ENCODE data around the gene CEP250.
A peak's percentile ranks its signal among the peaks of the same experiment; 100 is the strongest.
"Not testable (repeated sequence)": the region's sequence is repeated elsewhere in the genome, so short reads cannot be mapped to it uniquely, and the experiment has no call there.

The CEP250 gene

GRCh38 chr20:35453647-35454046, 1.8 kb upstream of the CEP250 start:
- DNase-seq, result no peak

GRCh38 chr20:35456700-35457099, 1.3 kb downstream of the CEP250 start:
- DNase-seq, result not testable (repeated sequence)

DNA sequence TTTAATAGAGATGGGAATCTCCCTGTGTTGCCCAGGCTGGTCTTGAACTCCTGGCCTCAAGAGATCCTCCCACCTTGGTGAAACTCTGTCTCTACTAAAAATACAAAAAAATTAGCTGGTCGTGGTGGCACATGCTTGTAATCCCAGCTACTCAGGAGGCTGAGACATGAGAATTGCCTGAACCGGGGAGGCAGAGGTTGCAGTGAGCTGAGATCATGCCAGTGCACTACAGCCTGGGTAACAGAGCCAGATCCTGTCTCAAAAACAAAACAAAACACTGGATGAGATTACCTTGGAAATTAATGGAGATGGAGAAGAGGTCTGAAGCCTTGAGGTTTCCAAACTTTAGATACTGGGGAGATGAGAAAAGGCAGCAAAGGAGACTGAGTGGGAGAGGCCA, 2.1 kb downstream of the CEP250 start:
- DNase-seq, result not testable (repeated sequence)

DNA sequence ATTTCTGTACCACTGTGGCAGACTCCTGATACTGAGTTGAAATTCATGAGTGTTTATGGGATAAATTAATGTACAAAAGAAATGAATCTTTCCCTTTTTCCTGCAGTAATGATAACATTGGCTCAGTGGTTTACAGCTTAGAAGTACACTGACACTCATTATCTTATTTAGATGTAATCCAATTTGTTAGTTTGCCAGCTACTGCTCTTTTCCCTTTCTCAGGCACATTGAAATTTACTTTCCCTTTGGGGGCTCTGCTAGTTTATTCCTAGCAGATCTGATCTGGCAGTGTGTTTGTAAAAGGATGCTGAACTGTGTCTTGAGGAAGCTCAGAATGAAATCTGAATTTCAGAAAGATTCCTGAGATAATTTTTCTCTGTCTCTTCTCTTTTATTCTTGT, 3.0 kb downstream of the CEP250 start:
- no peak for DNase-seq

DNA sequence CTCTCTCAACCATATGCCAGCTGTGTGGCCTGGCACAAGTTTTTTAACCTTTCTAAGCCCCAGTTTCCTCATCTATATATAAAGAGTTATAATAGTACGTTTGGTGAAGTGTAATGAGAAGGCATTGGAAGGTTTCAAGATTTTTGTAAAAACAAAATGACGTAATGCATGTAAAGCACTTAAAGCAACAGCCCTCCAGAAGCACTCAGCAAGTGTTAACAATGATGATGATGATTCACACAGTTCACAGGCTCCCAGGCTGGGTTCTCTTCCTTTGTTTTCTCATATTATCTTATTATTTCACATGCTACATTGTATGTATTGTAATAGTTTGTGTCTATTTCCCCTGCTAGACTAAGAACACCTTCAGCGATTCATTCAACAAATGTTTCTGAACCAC, 6.2 kb downstream of the CEP250 start:
- DNase-seq, result no peak

DNA sequence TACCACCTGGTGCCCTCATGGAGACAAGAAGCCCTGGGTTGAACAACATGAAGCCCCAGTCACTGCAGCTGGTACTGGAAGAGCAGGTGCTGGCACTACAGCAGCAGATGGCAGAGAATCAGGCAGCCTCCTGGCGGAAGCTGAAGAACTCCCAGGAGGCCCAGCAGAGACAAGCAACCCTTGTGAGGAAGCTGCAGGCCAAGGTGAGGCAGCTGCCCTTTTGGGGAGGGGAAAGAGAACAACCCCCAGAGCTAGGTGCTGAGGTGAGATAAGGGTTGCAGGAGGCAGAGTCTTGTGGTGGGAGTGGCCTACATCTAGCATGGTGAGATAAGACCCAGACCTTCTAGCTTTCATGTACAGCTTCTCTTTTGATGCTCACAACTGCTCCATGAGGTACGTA, 7.0 kb downstream of the CEP250 start:
- no peak for DNase-seq

DNA sequence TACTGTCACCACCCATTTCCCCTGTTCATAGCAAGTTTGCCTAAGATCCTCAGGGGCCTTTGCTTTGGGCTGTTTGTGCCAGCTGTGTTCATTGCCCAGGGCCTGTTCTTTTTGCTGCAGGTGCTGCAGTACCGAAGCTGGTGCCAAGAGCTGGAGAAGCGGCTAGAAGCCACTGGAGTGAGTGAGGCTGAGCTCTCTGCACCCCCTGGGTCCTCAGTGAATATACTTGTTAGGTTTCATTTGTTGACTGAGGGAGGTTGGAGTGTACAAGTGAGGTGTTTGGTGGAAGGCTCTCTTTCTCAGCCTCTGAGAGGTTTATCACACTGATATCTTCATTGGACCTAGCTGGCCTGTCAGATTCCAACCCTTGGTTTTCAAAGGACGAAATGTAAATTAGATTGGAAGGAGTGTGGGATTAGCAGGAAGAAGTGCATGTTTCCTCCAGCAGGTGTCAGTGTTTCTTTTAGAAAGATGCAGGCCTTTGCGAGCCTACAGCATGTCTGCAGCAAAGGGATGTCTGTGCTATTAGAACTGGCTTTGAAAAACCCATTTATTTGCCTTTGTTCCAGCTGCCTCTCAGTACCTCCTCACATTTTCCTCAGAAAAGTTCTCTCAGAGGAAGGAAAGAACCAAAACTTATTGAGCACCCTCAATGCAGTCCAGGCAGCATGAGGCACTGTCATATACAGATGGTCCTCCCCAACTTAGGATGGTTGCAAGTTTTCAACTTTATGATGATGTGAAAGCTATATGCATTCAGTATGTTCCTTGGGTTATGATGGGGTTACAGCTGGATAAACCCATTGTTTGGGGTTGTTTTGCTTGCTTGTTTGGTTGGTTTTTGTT, 8.3 kb downstream of the CEP250 start:
- peak; percentile 71 for DNase-seq

DNA sequence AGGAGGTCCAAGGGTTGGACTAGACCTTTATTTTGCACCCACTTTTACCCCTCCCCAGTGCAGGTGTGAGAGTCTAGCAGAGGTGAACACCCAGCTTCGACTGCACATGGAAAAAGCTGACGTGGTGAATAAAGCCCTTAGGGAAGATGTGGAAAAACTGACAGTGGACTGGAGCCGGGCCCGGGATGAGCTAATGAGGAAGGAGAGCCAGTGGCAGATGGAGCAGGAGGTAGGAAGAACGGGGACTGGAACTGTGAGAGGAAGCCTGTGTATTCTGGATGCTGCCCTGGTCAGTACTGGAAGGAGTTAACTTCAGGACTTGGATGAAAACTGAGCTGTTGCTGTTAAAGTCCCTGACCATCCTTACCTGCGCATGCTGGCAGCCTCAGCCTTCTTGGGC, 10.6 kb downstream of the CEP250 start:
- DNase-seq, result no peak

GRCh38 chr20:35466856-35467255, 11.5 kb downstream of the CEP250 start:
- DNase-seq, result no peak

DNA sequence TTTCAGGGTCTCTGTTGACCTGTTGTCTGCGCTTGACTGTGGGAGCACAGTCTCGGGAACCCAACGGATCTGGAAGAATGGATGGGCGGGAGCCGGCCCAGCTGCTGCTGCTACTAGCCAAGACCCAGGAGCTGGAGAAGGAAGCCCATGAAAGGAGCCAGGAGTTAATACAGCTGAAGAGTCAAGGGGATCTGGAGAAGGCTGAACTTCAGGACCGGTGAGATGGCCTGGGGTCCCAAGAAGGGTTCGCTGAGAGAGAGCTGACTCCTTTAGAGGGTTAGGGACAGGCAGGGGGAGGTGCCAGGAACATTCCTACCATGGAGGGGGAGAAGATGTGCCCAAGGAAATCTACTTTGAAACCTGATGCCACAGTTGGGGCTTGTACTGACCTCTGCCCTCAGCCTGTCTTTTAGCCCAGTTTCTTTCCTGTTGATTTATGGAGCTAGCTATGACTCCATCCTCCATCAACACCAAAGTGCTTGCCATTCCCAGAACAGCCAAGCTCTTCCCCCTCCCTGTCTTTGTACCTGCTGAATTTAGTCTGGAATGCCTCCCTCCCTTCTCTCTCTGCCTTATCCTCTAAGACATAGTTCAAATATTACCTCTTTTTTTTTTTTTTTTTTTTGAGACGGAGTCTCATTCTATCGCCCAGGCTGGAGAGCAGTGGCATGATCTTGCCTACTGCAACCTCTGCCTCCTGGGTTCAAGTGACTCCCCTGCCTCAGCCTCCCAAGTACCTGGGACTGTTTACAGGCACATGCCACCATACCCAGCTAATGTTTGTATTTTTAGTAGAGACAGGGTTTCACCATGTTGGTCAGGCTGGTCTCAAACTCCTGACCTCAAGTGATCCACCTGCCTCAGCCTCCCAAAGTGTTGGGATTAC, 12.2 kb downstream of the CEP250 start:
- DNase-seq, result no peak

DNA sequence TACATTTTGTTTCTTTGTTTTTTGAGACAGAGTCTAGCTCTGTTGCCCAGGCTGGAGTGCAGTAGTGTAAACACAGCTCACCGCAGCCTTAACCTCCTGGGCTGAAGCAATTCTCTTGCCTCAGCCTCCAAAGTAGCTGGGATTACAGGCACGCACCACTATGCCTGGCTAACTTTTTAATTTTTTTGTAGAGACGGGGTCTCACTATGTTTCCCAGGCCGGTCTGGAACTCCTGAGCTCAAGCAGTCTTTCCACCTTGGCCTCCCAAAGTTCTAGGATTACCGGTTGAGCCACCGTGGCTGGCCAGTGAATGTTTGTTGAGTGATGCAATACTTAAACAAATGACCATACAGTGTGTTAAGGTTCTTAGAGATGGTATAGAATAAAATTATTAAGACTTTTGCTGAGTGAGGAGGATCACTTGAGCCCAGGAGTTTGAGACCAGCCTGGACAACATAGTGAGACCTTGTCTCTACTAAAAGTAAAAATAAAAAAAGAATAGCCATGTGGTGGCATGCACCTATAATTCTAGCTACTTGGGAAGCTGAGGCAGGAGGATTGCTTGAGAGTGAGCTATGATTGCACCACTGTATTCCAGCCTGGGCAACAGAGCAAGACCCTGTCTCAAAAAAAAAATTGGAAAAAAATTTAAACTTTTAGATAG, 13.4 kb downstream of the CEP250 start:
- no peak for DNase-seq

DNA sequence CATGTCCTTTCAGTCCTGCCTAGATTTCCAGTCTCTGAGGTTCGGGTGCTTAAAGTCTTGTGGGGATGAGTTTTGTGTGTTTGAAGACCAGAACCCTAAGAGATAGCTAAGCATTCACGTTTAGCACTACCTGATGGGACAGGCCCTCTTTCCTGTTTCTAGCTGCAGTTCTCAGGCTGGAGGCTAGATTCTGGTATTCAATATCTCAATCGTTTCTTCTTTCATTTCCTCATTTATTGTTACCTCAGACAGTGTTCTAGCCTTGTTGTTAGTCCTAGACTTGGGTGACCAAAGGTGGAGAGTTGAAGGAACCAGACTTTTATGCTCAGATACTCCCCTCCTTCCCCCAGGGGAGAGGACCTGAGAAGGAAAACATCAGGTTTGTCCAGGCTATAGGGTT, 16.8 kb downstream of the CEP250 start:
- DNase-seq, result no peak

GRCh38 chr20:35473684-35474083, 18.3 kb downstream of the CEP250 start:
- no peak for DNase-seq

DNA sequence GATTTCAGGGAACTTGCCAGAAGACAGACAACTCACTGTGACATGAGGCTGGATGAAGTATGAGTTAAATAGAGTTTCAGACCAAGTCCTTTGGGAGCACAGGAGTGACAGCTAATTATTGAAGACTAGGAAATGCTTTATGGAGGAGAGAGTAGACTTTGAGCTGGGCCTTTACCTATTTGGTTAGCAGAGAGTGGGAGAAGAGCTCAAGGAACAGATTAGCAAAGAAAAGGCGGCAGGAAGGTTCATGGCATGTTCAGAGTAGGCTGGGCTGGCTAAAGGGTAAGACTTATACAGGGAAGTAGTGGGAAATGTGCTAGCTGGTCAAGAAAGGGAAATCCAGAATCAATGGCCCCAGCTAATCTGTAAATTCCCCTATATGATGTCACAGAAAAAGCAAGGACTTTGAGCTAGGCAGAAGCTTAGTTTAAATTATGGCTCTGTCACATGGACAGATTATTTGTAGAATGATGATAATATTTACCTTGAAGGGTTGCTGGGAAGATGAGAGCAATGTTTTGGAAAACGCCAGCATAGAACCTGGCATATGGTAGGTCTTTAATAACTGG, 19.0 kb downstream of the CEP250 start:
- DNase-seq, result no peak

- DNase-seq, result no peak
Measured at GRCh38 chr20:35476288-35476687, 20.9 kb downstream of the CEP250 start.

DNA sequence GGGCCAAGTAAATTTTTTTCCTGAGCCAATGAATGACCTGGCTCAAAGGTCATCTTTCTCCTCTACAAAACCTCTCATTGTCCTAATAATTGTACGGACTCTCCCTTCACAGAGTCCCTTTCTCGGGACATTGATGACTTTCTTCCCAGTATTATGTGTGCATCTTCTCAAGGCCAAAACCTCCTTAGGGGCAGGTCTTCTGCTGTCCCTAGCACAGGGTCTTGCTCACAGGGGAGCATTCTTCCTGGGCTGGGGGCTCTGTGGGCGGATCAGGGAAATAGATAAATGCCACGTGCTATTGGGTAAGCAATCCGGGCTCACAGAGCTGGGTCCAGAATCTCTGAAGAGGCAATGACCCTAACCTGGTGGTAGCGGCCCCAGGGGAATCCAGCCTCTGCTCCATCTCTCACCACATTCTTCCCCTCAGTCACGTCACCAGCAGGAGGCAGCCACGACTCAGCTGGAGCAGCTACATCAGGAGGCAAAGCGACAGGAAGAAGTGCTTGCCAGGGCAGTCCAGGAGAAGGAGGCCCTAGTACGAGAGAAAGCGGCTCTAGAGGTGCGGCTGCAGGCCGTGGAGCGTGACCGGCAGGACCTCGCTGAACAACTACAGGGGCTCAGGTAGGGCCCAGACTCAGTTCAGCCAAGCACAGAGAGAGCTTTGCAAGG, 23.5 kb downstream of the CEP250 start:
- DNase-seq, result no peak

GRCh38 chr20:35479798-35480197, 24.4 kb downstream of the CEP250 start:
- no peak for DNase-seq

DNA sequence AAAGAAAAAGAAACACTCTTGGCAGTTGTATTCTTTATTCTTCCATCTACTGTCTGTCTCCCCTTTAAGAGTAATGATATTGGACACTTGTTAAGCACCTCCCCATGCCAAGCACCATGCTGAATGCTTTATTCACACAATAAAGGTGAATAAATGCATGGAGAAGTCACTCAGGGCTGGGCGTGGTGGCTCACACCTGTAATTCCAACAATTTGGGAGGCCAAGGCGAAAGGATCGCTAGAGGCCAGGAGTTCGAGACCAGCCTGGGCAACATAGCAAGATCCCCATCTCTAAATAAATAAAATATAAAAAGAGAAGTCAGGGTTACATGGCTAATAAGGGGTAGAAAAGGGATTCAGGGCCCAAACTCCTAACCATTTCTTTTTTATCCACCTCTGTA, 32.1 kb downstream of the CEP250 start:
- DNase-seq, result no peak

- DNase-seq, result peak; percentile 13
Measured at GRCh38 chr20:35489717-35490116, 34.3 kb downstream of the CEP250 start.

GRCh38 chr20:35490736-35491181, 35.4 kb downstream of the CEP250 start:
- peak; percentile 75 for DNase-seq

DNA sequence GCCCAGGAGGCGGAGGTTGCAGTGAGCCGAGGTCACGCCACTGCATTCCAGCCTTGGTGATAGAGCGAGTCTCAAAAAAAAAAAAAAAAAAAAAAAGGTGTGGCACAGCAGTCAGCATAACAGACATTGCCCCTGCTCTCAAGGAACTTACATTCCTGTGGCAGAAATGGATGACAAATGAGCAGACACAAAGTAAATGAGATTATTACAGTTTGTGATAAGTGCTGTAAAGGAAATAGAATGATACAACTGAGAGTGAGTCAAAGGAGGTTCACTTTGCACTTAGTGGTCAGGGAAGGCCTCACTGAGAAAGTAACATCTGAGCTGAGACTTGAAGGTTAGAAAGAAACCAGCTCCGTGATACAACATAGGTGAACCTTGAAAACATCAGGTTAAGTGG, 36.4 kb downstream of the CEP250 start:
- no peak for DNase-seq

- no peak for DNase-seq
Measured at GRCh38 chr20:35492352-35492751, 37.0 kb downstream of the CEP250 start.

All from CD4-positive, alpha-beta T cell treated with Interleukin-4 for 4 hours (primary cell).